ENCODE results near the gene FGD4. TPM values are rescaled to one million over a fixed set of nuclear protein-coding genes. Genes with fewer than 3 reads are reported as not detected.

The FGD4 gene
- total RNA-seq, 1 experiment from 2014 or later, result 54.3 TPM

DNA sequence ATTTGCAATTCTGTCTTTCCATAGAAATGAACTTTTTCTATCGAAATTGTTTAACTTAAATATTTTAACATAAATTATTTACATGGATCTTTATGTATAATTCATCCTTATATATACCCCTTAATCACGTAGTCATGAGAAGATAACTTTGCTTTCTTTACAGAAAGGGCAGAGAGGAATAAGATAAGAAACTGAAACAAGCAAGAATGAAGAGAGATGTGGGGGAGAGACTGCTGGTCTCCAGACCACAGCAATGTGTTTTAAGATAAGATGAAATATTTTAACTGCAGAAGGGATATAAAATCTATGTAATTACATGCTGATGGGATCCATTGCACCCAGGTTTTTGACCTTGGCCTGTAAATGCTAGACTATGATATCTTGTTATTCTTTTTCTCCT, 245.1 kb downstream of the FGD4 start:
- no peak overlapping the region; a peak in 1 of 7 replicates for H3K27ac Mint-ChIP-seq
- no peaks in the 10 kb centered on the region for H3K4me1 Mint-ChIP-seq
- H3K27ac ChIP-seq (ENCODE audit: insufficient read length, low read depth, low read length), result no peak overlapping the region

More for the DNA sequence above, 245.1 kb downstream of the FGD4 start:
- Histone ChIP-seq H4K5ac (ENCODE audit: insufficient read length, low read depth, low read length) (no peak overlapping the region), H2AFZ (ENCODE audit: low read length) (no peak overlapping the region), H3K4ac (ENCODE audit: low read depth, low read length) (no peak overlapping the region), H3K9ac (ENCODE audit: extremely low read depth, insufficient read length, low read length) (no peak overlapping the region), H2BK120ac (ENCODE audit: low read depth, low read length, poor library complexity, severe bottlenecking) (no peak overlapping the region), H2BK15ac (ENCODE audit: low read depth, low read length) (no peak overlapping the region), H3K4me2 (ENCODE audit: insufficient read depth, insufficient read length, low read length) (no peak overlapping the region), H3K23ac (ENCODE audit: insufficient read length, low read depth, low read length) (no peak overlapping the region), H3K27me3 (ENCODE audit: insufficient read depth, low read length) (no peaks in the 10 kb centered on the region), H4K8ac (replicated peaks; ENCODE audit: insufficient read length, low read depth, low read length) (no peak overlapping the region), H3K23me2 (ENCODE audit: insufficient read length, low read depth, low read length, poor library complexity, severe bottlenecking) (no peaks in the 10 kb centered on the region), H4K91ac (ENCODE audit: insufficient read length, low read depth, low read length) (no peak overlapping the region), H4K20me1 (ENCODE audit: control insufficient read depth, insufficient read depth, insufficient read length) (no peaks in the 10 kb centered on the region), H3K79me1 (ENCODE audit: insufficient read depth, low read depth, low read length, poor library complexity, severe bottlenecking) (no peaks in the 10 kb centered on the region), H3T11ph (ENCODE audit: low read length) (no peak overlapping the region), H2AK5ac (ENCODE audit: insufficient read length, low read length) (no peak overlapping the region), H3K56ac (ENCODE audit: insufficient read length, low read depth, low read length) (no peak overlapping the region), H2BK12ac (ENCODE audit: insufficient read length, low read depth, low read length) (no peak overlapping the region), H2BK5ac (ENCODE audit: insufficient read length, low read length) (no peak overlapping the region), H3K14ac (ENCODE audit: insufficient read depth, low read length) (no peak overlapping the region), H3K4me1 (ENCODE audit: insufficient read depth, low read length) (no peaks in the 10 kb centered on the region), H2BK20ac (ENCODE audit: low read depth, low read length, poor library complexity, severe bottlenecking) (no peak overlapping the region), H3K9me3 (ENCODE audit: control insufficient read depth, low read depth, low read length) (no peaks in the 10 kb centered on the region), H3K18ac (ENCODE audit: insufficient read length, low read depth, low read length) (no peak overlapping the region), H3K79me2 (ENCODE audit: insufficient read depth, low read length) (no peaks in the 10 kb centered on the region)
- Mint-ChIP-seq H3K36me3 (ENCODE audit: insufficient read depth in 1 of 3, low read depth in 3 of 3) (peaks cover 9 to 43% (median 34%) of the 10 kb centered on the region in 3 experiments; a peak in 6 of 7 replicates), H3K4me3 (no peak overlapping the region), H3K9me3 (no peaks in the 10 kb centered on the region), H3K27me3 (ENCODE audit: low read depth) (no peaks in the 10 kb centered on the region)
- no CpG with 5 or more reads among the region's 2 CpGs for WGBS (ENCODE audit: extremely low coverage, insufficient read length, low lambda C conversion rate)
- no peak for DNase-seq
- TF ChIP-seq, protein P1, sequence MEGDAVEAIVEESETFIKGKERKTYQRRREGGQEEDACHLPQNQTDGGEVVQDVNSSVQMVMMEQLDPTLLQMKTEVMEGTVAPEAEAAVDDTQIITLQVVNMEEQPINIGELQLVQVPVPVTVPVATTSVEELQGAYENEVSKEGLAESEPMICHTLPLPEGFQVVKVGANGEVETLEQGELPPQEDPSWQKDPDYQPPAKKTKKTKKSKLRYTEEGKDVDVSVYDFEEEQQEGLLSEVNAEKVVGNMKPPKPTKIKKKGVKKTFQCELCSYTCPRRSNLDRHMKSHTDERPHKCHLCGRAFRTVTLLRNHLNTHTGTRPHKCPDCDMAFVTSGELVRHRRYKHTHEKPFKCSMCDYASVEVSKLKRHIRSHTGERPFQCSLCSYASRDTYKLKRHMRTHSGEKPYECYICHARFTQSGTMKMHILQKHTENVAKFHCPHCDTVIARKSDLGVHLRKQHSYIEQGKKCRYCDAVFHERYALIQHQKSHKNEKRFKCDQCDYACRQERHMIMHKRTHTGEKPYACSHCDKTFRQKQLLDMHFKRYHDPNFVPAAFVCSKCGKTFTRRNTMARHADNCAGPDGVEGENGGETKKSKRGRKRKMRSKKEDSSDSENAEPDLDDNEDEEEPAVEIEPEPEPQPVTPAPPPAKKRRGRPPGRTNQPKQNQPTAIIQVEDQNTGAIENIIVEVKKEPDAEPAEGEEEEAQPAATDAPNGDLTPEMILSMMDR (conservative IDR thresholded peaks at IDR 0.05), result no peak
